Endothelial cell (in vitro differentiated cells): ENCODE results near the gene CRADD. TPM values are rescaled to one million over a fixed set of nuclear protein-coding genes. Genes with fewer than 3 reads are reported as not detected.
A peak's percentile ranks its signal among the peaks of the same experiment; 100 is the strongest.

Experiments used
- DNase-seq: peaks from one replicate; pipeline ENCODE4 v3.0.0; 2021; ENCODE audit warnings: low spot score
- H3K27ac Mint-ChIP-seq: one replicate; pipeline ENCODE4 v1.8.0; 2021; ENCODE audit warnings: mixed read lengths, inconsistent platforms; ENCODE audit not compliant: unreplicated experiment
- H3K27me3 Mint-ChIP-seq: one replicate; pipeline ENCODE4 v1.8.0; 2021; ENCODE audit warnings: mild to moderate bottlenecking, moderate library complexity, mixed read lengths, inconsistent platforms; ENCODE audit not compliant: unreplicated experiment
- H3K36me3 Mint-ChIP-seq: one replicate; pipeline ENCODE4 v1.8.0; 2021; ENCODE audit warnings: mild to moderate bottlenecking, low read depth, mixed read lengths, inconsistent platforms; ENCODE audit not compliant: unreplicated experiment
- H3K4me1 Mint-ChIP-seq: one replicate; pipeline ENCODE4 v1.8.0; 2021; ENCODE audit warnings: mild to moderate bottlenecking, mixed read lengths, inconsistent platforms; ENCODE audit not compliant: unreplicated experiment
- H3K4me3 Mint-ChIP-seq: one replicate; pipeline ENCODE4 v1.8.0; 2021; ENCODE audit warnings: mild to moderate bottlenecking, mixed read lengths, inconsistent platforms; ENCODE audit not compliant: unreplicated experiment
- H3K9me3 Mint-ChIP-seq: one replicate; pipeline ENCODE4 v1.8.0; 2021; ENCODE audit warnings: mixed read lengths, inconsistent platforms; ENCODE audit not compliant: unreplicated experiment
- CTCF ChIP-seq: fragments of 200-600 bp; sonication (generic); IDR thresholded peaks from one replicate; pipeline ENCODE4 v1.5.0; 2021; ENCODE audit warnings: antibody characterized with exemption; ENCODE audit not compliant: unreplicated experiment
- total RNA-seq: library from RNA; stranded (reverse); fragmentation: NEBNext Ultra II Directional; extraction: Animal tissue kit (Norgen Biotek cat#: 25700); gene quantifications from one replicate; pipeline ENCODE4 v1.2.1, GENCODE V29; 2021; ENCODE audit not compliant: unreplicated experiment

Gene CRADD
- total RNA-seq, 1 donor from 2014 or later = 6.5 TPM

GRCh38 chr12:93737457-93738198 is 60.5 kb downstream of the CRADD start:
- Mint-ChIP-seq H3K4me1 (peaks cover 13% of the 10 kb centered on the region), H3K27me3 (peaks cover 1% of the 10 kb centered on the region), H3K36me3 (no peaks in the 10 kb centered on the region), H3K9me3 (no peaks in the 10 kb centered on the region), H3K27ac (no peak overlapping the region), H3K4me3 (no peak overlapping the region)
- no peak for DNase-seq
- no peak for TF ChIP-seq CTCF

- peaks cover 3% of the 10 kb centered on the region for H3K27me3 Mint-ChIP-seq
- peaks cover 14% of the 10 kb centered on the region for H3K4me1 Mint-ChIP-seq
- no peak for DNase-seq
- H3K9me3 Mint-ChIP-seq = no peaks in the 10 kb centered on the region
- H3K4me3 Mint-ChIP-seq = no peak overlapping the region
- no peak for TF ChIP-seq CTCF
- H3K36me3 Mint-ChIP-seq = no peaks in the 10 kb centered on the region
- H3K27ac Mint-ChIP-seq = no peak overlapping the region
These were observed 61.3 kb downstream of the CRADD start for GRCh38 chr12:93738199-93739058.

- DNase-seq = no peak
- H3K4me1 Mint-ChIP-seq = peaks cover 14% of the 10 kb centered on the region
- no peaks in the 10 kb centered on the region for H3K9me3 Mint-ChIP-seq
These were observed 63.6 kb downstream of the CRADD start for GRCh38 chr12:93740751-93741150.

GRCh38 chr12:93741659-93742109 is 64.5 kb downstream of the CRADD start:
- peaks cover 14% of the 10 kb centered on the region for H3K4me1 Mint-ChIP-seq
- H3K9me3 Mint-ChIP-seq = no peaks in the 10 kb centered on the region
- no peaks in the 10 kb centered on the region for H3K36me3 Mint-ChIP-seq
- H3K27ac Mint-ChIP-seq = peak overlapping the region; percentile 75
- peak; percentile 9 for DNase-seq
- TF ChIP-seq CTCF = no peak
- peak overlapping the region; percentile 91 for H3K4me3 Mint-ChIP-seq
- H3K27me3 Mint-ChIP-seq = peaks cover 3% of the 10 kb centered on the region

More at GRCh38 chr12:93740751-93741150, 63.6 kb downstream of the CRADD start:
- Mint-ChIP-seq H3K36me3 (no peaks in the 10 kb centered on the region), H3K4me3 (no peak overlapping the region), H3K27ac (no peak overlapping the region), H3K27me3 (peaks cover 3% of the 10 kb centered on the region)
- TF ChIP-seq CTCF = no peak
